GM12878 (cell line): ENCODE results near the gene NEK7. TPM values are rescaled to one million over a fixed set of nuclear protein-coding genes. Genes with fewer than 3 reads are reported as not detected.

Experiments
- ATAC-seq: fragments of 200-7000 bp; cut with Tn5 transposase; 3 replicates; pipeline ENCODE4 v1.9.1; 2020; ENCODE audit warnings: mild to moderate bottlenecking, moderate library complexity
- BruUV-seq: library from RNA; stranded (reverse); fragments of 400-500 nt; replicated peaks from 2 replicates; lab custom pipeline; 2021; lab: Mats Ljungman, UMichigan
- CTCF ChIA-PET: fragments of 300-600 bp; sonication (Branson Sonifier 250); formaldehyde crosslinking; extraction: SDS; loops from one replicate; lab custom pipeline; 2021; ENCODE audit warnings: inconsistent platforms; lab: Yijun Ruan, JAX
- POLR2A ChIA-PET: fragments of 350-600 bp; formaldehyde crosslinking; extraction: SDS; loops from one replicate; lab custom pipeline; 2021; ENCODE audit warnings: inconsistent platforms; lab: Charles Lee
- RAD21 ChIA-PET: fragments of 300-600 bp; sonication (Branson Sonifier 250); formaldehyde crosslinking; loops from one replicate; lab custom pipeline; 2023; ENCODE audit warnings: antibody characterized with exemption; ENCODE audit not compliant: unreplicated experiment; lab: Charles Lee
- SMC1A ChIA-PET: fragments of 300-600 bp; sonication (Branson Sonifier 250); formaldehyde crosslinking; loops from one replicate; lab custom pipeline; 2023; ENCODE audit not compliant: unreplicated experiment, uncharacterized antibody; lab: Charles Lee
- DNase-seq: peaks from one replicate; pipeline ENCODE4 v3.0.0-alpha.2; 2011; ENCODE audit warnings: low read depth, low spot score
- FAIRE-seq: peaks from 3 replicates; lab custom pipeline; 2011; peaks lifted over from hg19 to GRCh38; lab: Jason Lieb, UNC
- H2AFZ ChIP-seq: 2 replicates; pipeline ENCODE4 v1.6.0; 2011; ENCODE audit warnings: low read depth, low read length, control low read depth; ENCODE audit not compliant: control insufficient read depth
- H3K27ac ChIP-seq: 2 replicates; pipeline ENCODE4 v1.5.1; 2011; ENCODE audit warnings: control low read depth; ENCODE audit not compliant: control insufficient read depth, insufficient read depth
- H3K27me3 ChIP-seq, 2 experiments: replicated peaks in 1 of 2; 2 replicates each; pipeline versions ENCODE4 v1.6.0 to v1.6.1; 2011; ENCODE audit warnings: low read length in 1 of 2; ENCODE audit not compliant: control insufficient read depth in 2 of 2, insufficient read depth in 2 of 2
- H3K36me3 ChIP-seq, 2 experiments: 2 replicates each; pipeline ENCODE4 v1.5.1; 2011; ENCODE audit warnings: low read length in 1 of 2; ENCODE audit not compliant: control insufficient read depth in 2 of 2, insufficient read depth in 2 of 2
- H3K4me1 ChIP-seq: 2 replicates; pipeline ENCODE4 v1.6.1; 2011; ENCODE audit warnings: mild to moderate bottlenecking, low read length, moderate library complexity, mixed read lengths; ENCODE audit not compliant: control insufficient read depth, insufficient read depth
- H3K4me2 ChIP-seq: 2 replicates; pipeline ENCODE4 v1.6.0; 2011; ENCODE audit warnings: control low read depth; ENCODE audit not compliant: control insufficient read depth, insufficient read depth
- H3K4me3 ChIP-seq: fragments of 200-600 bp; sonication (generic); 2 replicates; pipeline ENCODE4 v1.5.1; 2016
- H3K79me2 ChIP-seq: 2 replicates; pipeline ENCODE4 v1.6.0; 2011; ENCODE audit warnings: low read length; ENCODE audit not compliant: control insufficient read depth, insufficient read depth
- H3K9ac ChIP-seq: 2 replicates; pipeline ENCODE4 v1.8.0; 2011; ENCODE audit warnings: low read length, control low read depth, mixed read lengths; ENCODE audit not compliant: control insufficient read depth, insufficient read depth
- H3K9me3 ChIP-seq: replicated peaks from 3 replicates; pipeline ENCODE4 v1.5.1; 2011; ENCODE audit warnings: mild to moderate bottlenecking, low read length; ENCODE audit not compliant: control insufficient read depth, insufficient read depth
- H4K20me1 ChIP-seq: 2 replicates; pipeline ENCODE4 v1.6.0; 2011; ENCODE audit not compliant: control insufficient read depth, insufficient read depth
- ELK1 ChIP-seq: IDR thresholded peaks from 2 replicates; pipeline ENCODE4 v1.6.1; 2012; ENCODE audit warnings: low read depth, low read length, improper control_type of control experiment
- FOS ChIP-seq: IDR thresholded peaks from 3 replicates; pipeline ENCODE4 v1.6.1; 2011; ENCODE audit warnings: borderline replicate concordance; ENCODE audit not compliant: insufficient read length; ENCODE audit errors: extremely low read depth
- IKZF1 ChIP-seq: fragments of 450-650 bp; conservative IDR thresholded peaks from 2 replicates; pipeline ENCODE4 v1.6.1; 2017; ENCODE audit warnings: antibody characterized with exemption, mild to moderate bottlenecking
- MYB ChIP-seq: fragments of 150-350 bp; IDR thresholded peaks from 2 replicates; pipeline ENCODE4 v1.6.1; 2014; ENCODE audit warnings: mild to moderate bottlenecking, low read depth, low read length, borderline replicate concordance
- NR2C2 ChIP-seq: IDR thresholded peaks from 2 replicates; pipeline ENCODE4 v1.6.1; 2011; ENCODE audit warnings: borderline replicate concordance, low read depth; ENCODE audit not compliant: control insufficient read depth, insufficient read length
- NRF1 ChIP-seq: conservative IDR thresholded peaks from 2 replicates; pipeline ENCODE4 v1.6.1; 2011; ENCODE audit warnings: mild to moderate bottlenecking, low read depth, low read length, improper control_type of control experiment
- RELA ChIP-seq: fragments of 450-650 bp; IDR thresholded peaks from 2 replicates; pipeline ENCODE4 v1.8.0; 2014; ENCODE audit warnings: borderline replicate concordance; ENCODE audit not compliant: partially characterized antibody
- RUNX3 ChIP-seq: IDR thresholded peaks from 2 replicates; pipeline ENCODE4 v1.6.1; 2012; ENCODE audit warnings: low read length, inconsistent platforms
- SRF ChIP-seq, 2 experiments: IDR thresholded peaks; 2 replicates each; pipeline ENCODE4 v1.6.1; 2011; ENCODE audit warnings: low read depth in 2 of 2, low read length in 2 of 2, mild to moderate bottlenecking in 1 of 2, moderate library complexity in 1 of 2
- TARDBP ChIP-seq: IDR thresholded peaks from 2 replicates; pipeline ENCODE4 v1.6.1; 2016; ENCODE audit warnings: borderline replicate concordance
- TCF3 ChIP-seq: IDR thresholded peaks from 2 replicates; pipeline ENCODE4 v1.6.1; 2012; ENCODE audit warnings: low read depth, mild to moderate bottlenecking, low read length, borderline replicate concordance; ENCODE audit not compliant: insufficient read depth
- TCF7 ChIP-seq: IDR thresholded peaks from 2 replicates; pipeline ENCODE4 v1.6.1; 2014; ENCODE audit warnings: antibody characterized with exemption, borderline replicate concordance
- WGBS: methylation state at CpG from one replicate; pipeline ENCODE4 v1.1.6; 2016; ENCODE audit warnings: low lambda C conversion rate; ENCODE audit not compliant: insufficient replicate concordance, insufficient coverage; ENCODE audit errors: missing lambda C conversion rate; 5-methylcytosine and 5-hydroxymethylcytosine counted together
- in situ Hi-C: fragments of 300-500 bp; cut with MboI; formaldehyde crosslinking; loops from 9 replicates; pipeline ENCODE4 v1.14.3; 2018; ENCODE audit warnings: mixed read lengths
- intact Hi-C: fragments of 100-400 bp; cut with micrococcal nuclease; formaldehyde crosslinking; loops from one replicate; pipeline ENCODE4 v1.14.2; 2022; ENCODE audit not compliant: unreplicated experiment
- polyA plus RNA-seq, 11 experiments: library from polyadenylated mRNA; depleted of rRNA in 4 of 11; unstranded in 6 of 11; stranded (reverse) in 5 of 11; fragments of >200 nt; fragmentation: Nextera tagmentation in 4 of 11; fragmentation: Illumina TruSeq in 1 of 11; extraction: Ambion mirVana in 4 of 11; extraction: Trizol in 1 of 11; gene quantifications; 1 replicate in 1 of 11; 2 replicates in 10 of 11; pipeline versions ENCODE4 v1.2.1 to v1.2.3, GENCODE V29; 2011 to 2016; ENCODE audit warnings: inconsistent platforms in 2 of 11, missing spikeins in 2 of 11, low read depth in 1 of 11
- total RNA-seq, 4 experiments: library from RNA; depleted of rRNA in 3 of 4; stranded (reverse); fragments of >200 nt in 3 of 4; fragmentation: Illumina TruSeq in 1 of 4; extraction: Trizol in 1 of 4; gene quantifications; 2 replicates each; pipeline versions ENCODE4 v1.2.1 to v1.2.3, GENCODE V29; 2013 to 2021

Gene NEK7
- total and polyA plus RNA-seq, 10 of the 15 experiments (the other 5 are each of a cell fraction or from before 2014, with no cell fraction given): 9.4 to 77.7 (median 24.0) TPM

GRCh38 chr1:198255784-198256183, 99.0 kb downstream of the NEK7 start:
- peaks cover 16% of the 10 kb centered on the region for H3K4me1 ChIP-seq
- no peak for DNase-seq
- WGBS: 94% methylated on average over 1 of the region's 1 CpG
- TF ChIP-seq MYB: no peak
- TF ChIP-seq RUNX3: no peak
- TF ChIP-seq TCF7: no peak
- no peak for TF ChIP-seq ELK1
- TF ChIP-seq NR2C2: no peak
- no peak for TF ChIP-seq IKZF1
- no peak for TF ChIP-seq FOS
- no peak for TF ChIP-seq TCF3
- TF ChIP-seq NRF1: no peak
- TF ChIP-seq TARDBP: no peak
- no peak for TF ChIP-seq RELA
- no peak for TF ChIP-seq SRF (IDR thresholded peaks at IDR 0.05; ENCODE audit: low read depth in 2 of 2, low read length in 2 of 2)
- intact Hi-C loops (no loop called here), in situ Hi-C loops (no loop called here)
- H3K4me3 ChIP-seq: no peak overlapping the region
- no peak for FAIRE-seq
- RAD21 ChIA-PET: interaction anchor here (1.5 to 3.3 kb wide), 3 partner anchors 83 to 97 kb away, joined by 3 to 7 read pairs (median 4); no protein-coding TSS in a partner anchor
- no peaks in the 10 kb centered on the region for H4K20me1 ChIP-seq
- H3K27ac ChIP-seq: no peak overlapping the region
- SMC1A ChIA-PET: interaction anchor here (1.1 to 7.1 kb wide), 7 partner anchors 9 to 106 kb away, joined by 3 to 44 read pairs (median 3); no protein-coding TSS in a partner anchor
- peaks cover 3% of the 10 kb centered on the region; the same call in 2 of the 3 replicates for H3K9me3 ChIP-seq
- no peaks in the 10 kb centered on the region; a peak in 1 of 4 replicates for H3K36me3 ChIP-seq
- BruUV-seq: no TSS peak
- no peak overlapping the region for H2AFZ ChIP-seq
- no peak for ATAC-seq
- CTCF ChIA-PET: interaction anchor here (0.8 to 1.2 kb wide), 3 partner anchors 9 to 99 kb away, joined by 3 to 4 read pairs (median 4); no protein-coding TSS in a partner anchor
- POLR2A ChIA-PET: no interaction called here
- H3K4me2 ChIP-seq: no peak overlapping the region
- no peaks in the 10 kb centered on the region for H3K79me2 ChIP-seq
- no peak overlapping the region for H3K9ac ChIP-seq
- no peaks in the 10 kb centered on the region for H3K27me3 ChIP-seq
